Panc1 (cell line): ENCODE results near the gene FSIP2.

Source experiments
- CTCF ChIP-seq: fragments of 450-650 bp; IDR thresholded peaks from 2 replicates; pipeline ENCODE4 v1.5.1; 2017; ENCODE audit warnings: mild to moderate bottlenecking
- POLR2AphosphoS5 ChIP-seq: IDR thresholded peaks from 2 replicates; pipeline ENCODE4 v1.6.1; 2012; ENCODE audit warnings: mild to moderate bottlenecking, low read depth, low read length, moderate library complexity
- REST ChIP-seq, 2 experiments: IDR thresholded peaks; 2 replicates each; pipeline ENCODE4 v1.6.1; 2011 to 2012; ENCODE audit warnings: low read depth in 2 of 2, control low read depth in 1 of 2, low read length in 1 of 2, mild to moderate bottlenecking in 1 of 2, moderate library complexity in 1 of 2; ENCODE audit not compliant: insufficient read depth in 1 of 2
- TCF7L2 ChIP-seq: IDR thresholded peaks from 2 replicates; pipeline ENCODE4 v1.6.1; 2011; ENCODE audit warnings: mild to moderate bottlenecking, low read depth, low read length, inconsistent platforms

- no peak for TF ChIP-seq CTCF
- TF ChIP-seq POLR2AphosphoS5: no peak
- TF ChIP-seq REST (IDR thresholded peaks at IDR 0.05; ENCODE audit: insufficient read depth in 1 of 2, low read depth in 2 of 2, low read length in 1 of 2): no peak
- no peak for TF ChIP-seq TCF7L2
Observed at GRCh38 chr2:185857691-185858090, 119.1 kb downstream of the FSIP2 start.
